PC-3 (cell line): Measurements from ENCODE around the gene UGGT2.

Experiments used
- EZH2 ChIP-seq: fragments of 300-600 bp; sonication (generic); IDR thresholded peaks from one replicate; pipeline ENCODE4 v1.6.1; 2017; ENCODE audit warnings: antibody characterized with exemption, mild to moderate bottlenecking, low read length; ENCODE audit not compliant: unreplicated experiment
- EZH2phosphoT487 ChIP-seq: fragments of 300-600 bp; sonication (generic); IDR thresholded peaks from 2 replicates; pipeline ENCODE4 v1.6.1; 2018; ENCODE audit warnings: mild to moderate bottlenecking, antibody characterized with exemption, low read length, borderline replicate concordance
- TF ChIP-seq, protein P1 (sequence below): fragments of 300-600 bp; sonication (generic); conservative IDR thresholded peaks from 2 replicates; pipeline ENCODE4 v1.5.1; 2017; ENCODE audit warnings: antibody characterized with exemption, low read depth, mild to moderate bottlenecking, low read length

DNA sequence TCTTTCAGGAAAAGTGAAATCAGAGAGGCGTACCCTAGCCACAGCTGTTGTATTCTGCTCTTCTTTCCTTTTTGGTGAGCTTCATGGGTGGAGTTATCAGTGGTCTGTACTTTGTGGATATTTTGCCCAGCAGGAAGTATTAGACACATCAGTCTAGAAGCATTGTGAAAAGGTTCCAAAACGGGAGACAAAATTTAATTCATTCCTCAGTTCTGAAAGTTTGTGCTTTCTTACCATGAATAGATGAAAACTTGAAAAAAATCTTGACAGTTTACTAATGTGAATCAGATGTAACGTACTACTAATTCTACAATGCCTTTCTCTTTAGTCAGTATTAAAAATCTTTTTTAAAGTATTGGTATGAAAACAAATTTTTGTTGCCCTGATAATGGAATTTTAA, 259.4 kb downstream of the UGGT2 start:
- TF ChIP-seq EZH2phosphoT487, result no peak
- TF ChIP-seq, protein P1, sequence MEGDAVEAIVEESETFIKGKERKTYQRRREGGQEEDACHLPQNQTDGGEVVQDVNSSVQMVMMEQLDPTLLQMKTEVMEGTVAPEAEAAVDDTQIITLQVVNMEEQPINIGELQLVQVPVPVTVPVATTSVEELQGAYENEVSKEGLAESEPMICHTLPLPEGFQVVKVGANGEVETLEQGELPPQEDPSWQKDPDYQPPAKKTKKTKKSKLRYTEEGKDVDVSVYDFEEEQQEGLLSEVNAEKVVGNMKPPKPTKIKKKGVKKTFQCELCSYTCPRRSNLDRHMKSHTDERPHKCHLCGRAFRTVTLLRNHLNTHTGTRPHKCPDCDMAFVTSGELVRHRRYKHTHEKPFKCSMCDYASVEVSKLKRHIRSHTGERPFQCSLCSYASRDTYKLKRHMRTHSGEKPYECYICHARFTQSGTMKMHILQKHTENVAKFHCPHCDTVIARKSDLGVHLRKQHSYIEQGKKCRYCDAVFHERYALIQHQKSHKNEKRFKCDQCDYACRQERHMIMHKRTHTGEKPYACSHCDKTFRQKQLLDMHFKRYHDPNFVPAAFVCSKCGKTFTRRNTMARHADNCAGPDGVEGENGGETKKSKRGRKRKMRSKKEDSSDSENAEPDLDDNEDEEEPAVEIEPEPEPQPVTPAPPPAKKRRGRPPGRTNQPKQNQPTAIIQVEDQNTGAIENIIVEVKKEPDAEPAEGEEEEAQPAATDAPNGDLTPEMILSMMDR, result no peak
- TF ChIP-seq EZH2, result no peak
